GM12874 (cell line): ENCODE data around the gene MGRN1.

Experiments used
- TF ChIP-seq, protein P1 (sequence below): IDR thresholded peaks from 2 replicates; pipeline ENCODE4 v1.5.1; 2011; ENCODE audit warnings: low read depth, mild to moderate bottlenecking, control low read depth, low read length, moderate library complexity; ENCODE audit not compliant: insufficient read depth

Gene MGRN1

DNA sequence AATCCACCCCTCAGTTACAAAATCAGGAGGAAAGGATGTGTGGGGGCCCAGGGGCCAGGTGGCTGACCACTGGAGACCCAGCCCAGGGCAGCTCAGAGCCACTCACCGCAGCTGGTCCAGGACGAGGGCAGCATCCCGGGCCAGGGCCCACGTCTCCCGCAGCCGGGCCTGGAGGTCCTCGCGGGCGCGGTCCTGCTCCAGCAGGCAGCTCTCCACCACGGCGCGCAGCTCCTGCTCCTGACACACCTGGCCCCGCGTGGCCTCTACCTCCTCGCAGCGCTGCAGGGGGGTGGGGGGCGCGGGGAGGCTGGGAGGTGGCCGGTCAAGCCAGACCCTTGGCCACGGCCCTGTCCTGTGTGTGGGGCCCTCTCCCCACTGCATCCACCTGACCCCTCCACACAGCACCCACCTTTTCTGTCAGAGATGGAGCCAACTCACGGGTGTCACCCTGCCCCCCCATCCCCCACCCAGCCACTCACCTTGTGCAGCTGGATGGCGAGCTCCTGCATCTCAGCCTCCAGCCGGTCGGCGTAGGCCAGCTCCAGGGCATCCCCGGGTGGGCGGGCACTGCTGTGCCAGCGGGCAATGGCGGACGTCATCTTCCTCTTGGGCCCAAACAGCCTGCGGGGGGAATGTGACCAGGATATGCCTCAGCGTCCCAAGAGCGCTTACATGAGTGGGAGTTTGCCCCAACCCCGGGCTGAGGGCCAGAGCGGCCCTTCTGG lies 73.9 kb downstream of the MGRN1 start:
- TF ChIP-seq, protein P1, sequence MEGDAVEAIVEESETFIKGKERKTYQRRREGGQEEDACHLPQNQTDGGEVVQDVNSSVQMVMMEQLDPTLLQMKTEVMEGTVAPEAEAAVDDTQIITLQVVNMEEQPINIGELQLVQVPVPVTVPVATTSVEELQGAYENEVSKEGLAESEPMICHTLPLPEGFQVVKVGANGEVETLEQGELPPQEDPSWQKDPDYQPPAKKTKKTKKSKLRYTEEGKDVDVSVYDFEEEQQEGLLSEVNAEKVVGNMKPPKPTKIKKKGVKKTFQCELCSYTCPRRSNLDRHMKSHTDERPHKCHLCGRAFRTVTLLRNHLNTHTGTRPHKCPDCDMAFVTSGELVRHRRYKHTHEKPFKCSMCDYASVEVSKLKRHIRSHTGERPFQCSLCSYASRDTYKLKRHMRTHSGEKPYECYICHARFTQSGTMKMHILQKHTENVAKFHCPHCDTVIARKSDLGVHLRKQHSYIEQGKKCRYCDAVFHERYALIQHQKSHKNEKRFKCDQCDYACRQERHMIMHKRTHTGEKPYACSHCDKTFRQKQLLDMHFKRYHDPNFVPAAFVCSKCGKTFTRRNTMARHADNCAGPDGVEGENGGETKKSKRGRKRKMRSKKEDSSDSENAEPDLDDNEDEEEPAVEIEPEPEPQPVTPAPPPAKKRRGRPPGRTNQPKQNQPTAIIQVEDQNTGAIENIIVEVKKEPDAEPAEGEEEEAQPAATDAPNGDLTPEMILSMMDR, result no peak

- TF ChIP-seq, protein P1, result no peak
Measured at GRCh38 chr16:4699046-4699556, 74.5 kb downstream of the MGRN1 start.

- TF ChIP-seq, protein P1, result no peak
Measured at GRCh38 chr16:4700380-4700996, 75.9 kb downstream of the MGRN1 start.

DNA sequence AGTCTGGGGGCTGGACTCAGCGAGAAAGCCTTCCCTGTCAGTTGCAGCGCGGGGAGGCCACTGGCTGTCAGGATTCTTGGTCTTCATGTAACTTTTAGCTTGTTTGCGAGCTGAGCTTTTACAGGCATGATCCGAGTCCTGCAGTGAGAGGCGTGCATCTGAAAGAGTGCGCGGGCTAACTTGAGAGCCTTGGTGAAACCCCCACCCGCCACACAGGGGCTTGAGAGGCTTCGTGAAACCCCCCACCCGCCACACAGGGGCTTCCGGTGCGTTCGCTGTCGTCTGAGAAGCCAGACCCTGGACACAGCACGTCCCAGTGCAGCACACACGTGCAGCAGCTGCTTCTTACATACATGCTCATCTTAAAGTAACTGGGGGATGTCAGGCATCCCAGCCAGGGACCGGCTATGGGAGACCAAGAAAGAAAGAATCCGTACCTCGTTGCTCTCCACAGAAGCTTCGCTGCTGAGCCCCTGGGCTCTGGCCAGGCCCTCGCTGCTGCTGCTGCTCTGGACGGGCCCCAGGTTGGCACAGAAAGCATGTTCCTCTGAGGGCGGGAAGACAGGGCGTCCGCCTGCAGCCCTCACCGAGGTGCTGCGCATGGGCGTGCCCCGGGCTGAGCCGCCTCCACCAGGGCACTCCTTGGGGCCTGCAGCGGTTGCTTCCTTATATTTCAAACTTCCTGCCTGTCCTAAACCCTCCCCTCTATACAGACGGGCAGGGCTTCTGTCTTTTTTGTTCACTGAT lies 76.5 kb downstream of the MGRN1 start:
- TF ChIP-seq, protein P1, result no peak

GRCh38 chr16:4701791-4702465 lies 77.3 kb downstream of the MGRN1 start:
- TF ChIP-seq, protein P1, result no peak

GRCh38 chr16:4702466-4702808 lies 77.8 kb downstream of the MGRN1 start:
- TF ChIP-seq, protein P1, result no peak

DNA sequence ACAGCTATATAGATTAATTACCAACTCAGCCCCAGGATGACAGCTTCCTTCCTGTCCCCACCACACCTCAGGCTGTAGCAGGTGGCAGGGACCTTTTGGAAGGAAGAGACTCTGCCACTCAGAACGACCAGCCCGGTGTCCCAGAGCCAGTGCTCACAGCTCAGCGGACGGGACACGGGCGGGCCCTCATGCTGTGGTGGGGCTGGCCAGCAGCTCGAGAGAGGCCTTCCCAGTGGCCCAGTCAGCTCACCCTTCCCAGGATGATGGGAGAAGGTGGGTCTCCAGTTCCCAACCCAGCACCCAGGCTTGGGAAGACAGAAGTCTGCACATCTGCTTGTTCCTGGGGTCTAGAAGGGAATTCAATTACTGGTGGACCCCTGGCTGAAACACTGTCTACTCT lies 79.3 kb downstream of the MGRN1 start:
- TF ChIP-seq, protein P1, result no peak
